Mucosa of descending colon (tissue), 3 donors: ENCODE results near the gene MGAT5. TPM values are rescaled to one million over a fixed set of nuclear protein-coding genes. Genes with fewer than 3 reads are reported as not detected.

Experiments used
- ATAC-seq: fragments of 200-7000 bp; cut with Tn5 transposase; one replicate; pipeline ENCODE4 v1.9.1; 2020; ENCODE audit warnings: mild to moderate bottlenecking, moderate library complexity
- DNase-seq, 3 donors: peaks; one replicate each; pipeline ENCODE4 v3.0.0-alpha.2; 2020
- H3K36me3 ChIP-seq: fragments of 200-600 bp; one replicate; pipeline ENCODE4 v1.8.0; 2021; ENCODE audit warnings: low read depth, mild to moderate bottlenecking
- H3K4me1 ChIP-seq: fragments of 200-600 bp; one replicate; pipeline ENCODE4 v1.8.0; 2021; ENCODE audit warnings: low read depth, mild to moderate bottlenecking
- H3K4me3 ChIP-seq: fragments of 200-600 bp; one replicate; pipeline ENCODE4 v1.8.0; 2021; ENCODE audit warnings: mild to moderate bottlenecking
- H3K9me3 ChIP-seq: fragments of 200-600 bp; one replicate; pipeline ENCODE4 v1.8.0; 2021; ENCODE audit warnings: mild to moderate bottlenecking
- CTCF ChIP-seq: fragments of 200-600 bp; IDR thresholded peaks from one replicate; pipeline ENCODE4 v1.8.0; 2022; ENCODE audit warnings: antibody characterized with exemption, mild to moderate bottlenecking
- intact Hi-C, 2 donors: fragments of 100-400 bp; cut with DNase I in 1 of 2; cut with micrococcal nuclease in 1 of 2; formaldehyde crosslinking; loops; one replicate each; pipeline versions ENCODE4 v1.11.0 to v1.11.1; 2022; cut with DNase I, micrococcal nuclease
- total RNA-seq, 3 donors: library from RNA; stranded (reverse); fragmentation: NEBNext Ultra II Directional in 2 of 3; extraction: Animal tissue kit (Norgen Biotek cat#: 25700) in 2 of 3; gene quantifications; one replicate each; pipeline versions ENCODE4 v1.2.1 to v1.2.4, GENCODE V29; 2021 to 2023
- donor health status: DM: no; HTN: no; CAD: no; lungs with moderate emphysema.
- donor health status: DM: no; HTN: no; CAD: no.
- donor health status: DM: no; HTN: yes; CAD: no.

The MGAT5 gene
- total RNA-seq, 3 donors from 2014 or later: 56.5 to 75.5 (median 69.7) TPM

GRCh38 chr2:134278553-134278952 lies 24.7 kb downstream of the MGAT5 start:
- no peak for DNase-seq
- ATAC-seq: no peak
- Histone ChIP-seq H3K4me3 (no peak overlapping the region), H3K4me1 (no peaks in the 10 kb centered on the region), H3K9me3 (no peaks in the 10 kb centered on the region), H3K36me3 (no peaks in the 10 kb centered on the region)
- intact Hi-C loops: no loop called here
- no peak for TF ChIP-seq CTCF

- H3K36me3 ChIP-seq: no peaks in the 10 kb centered on the region
- DNase-seq: no peak
- intact Hi-C loops: no loop called here
- no peak for ATAC-seq
- no peaks in the 10 kb centered on the region for H3K9me3 ChIP-seq
- H3K4me1 ChIP-seq: no peaks in the 10 kb centered on the region
- no peak for TF ChIP-seq CTCF
- no peak overlapping the region for H3K4me3 ChIP-seq
Measured at GRCh38 chr2:134279417-134279816, 25.5 kb downstream of the MGAT5 start.

- ATAC-seq (no peak), DNase-seq (no peak)
- H3K4me3 ChIP-seq: no peak overlapping the region
- intact Hi-C loops: no loop called here
- H3K9me3 ChIP-seq: no peaks in the 10 kb centered on the region
- no peaks in the 10 kb centered on the region for H3K36me3 ChIP-seq
- no peak for TF ChIP-seq CTCF
- no peaks in the 10 kb centered on the region for H3K4me1 ChIP-seq
Measured at GRCh38 chr2:134280231-134280630, 26.4 kb downstream of the MGAT5 start.

- Histone ChIP-seq H3K4me3 (no peak overlapping the region), H3K36me3 (no peaks in the 10 kb centered on the region), H3K9me3 (no peaks in the 10 kb centered on the region), H3K4me1 (no peaks in the 10 kb centered on the region)
- intact Hi-C loops: no loop called here
- ATAC-seq (no peak), DNase-seq (no peak)
- TF ChIP-seq CTCF: no peak
Measured at GRCh38 chr2:134280726-134281125, 26.9 kb downstream of the MGAT5 start.

- ATAC-seq (no peak), DNase-seq (no peak)
- H3K4me1 ChIP-seq: no peaks in the 10 kb centered on the region
- intact Hi-C loops: no loop called here
- H3K36me3 ChIP-seq: no peaks in the 10 kb centered on the region
- H3K9me3 ChIP-seq: no peaks in the 10 kb centered on the region
- TF ChIP-seq CTCF: no peak
- H3K4me3 ChIP-seq: no peak overlapping the region
Measured at GRCh38 chr2:134281815-134282419, 28.0 kb downstream of the MGAT5 start.
